H1 (cell line): ENCODE results near the gene PSD. TPM values are rescaled to one million over a fixed set of nuclear protein-coding genes. Genes with fewer than 3 reads are reported as not detected.

Experiments
- CTCF ChIA-PET: fragments of 300-600 bp; sonication (Branson Sonifier 250); formaldehyde crosslinking; loops from one replicate; lab custom pipeline; 2021; ENCODE audit not compliant: partially characterized antibody; lab: Charles Lee
- POLR2A ChIA-PET: fragments of 300-600 bp; sonication (Branson Sonifier 250); formaldehyde crosslinking; loops from one replicate; lab custom pipeline; 2021; ENCODE audit warnings: inconsistent platforms; ENCODE audit not compliant: partially characterized antibody; lab: Charles Lee
- DNase-seq, 2 experiments: peaks; one replicate each; pipeline versions ENCODE4 v3.0.0 to v3.0.0-alpha.2; 2010 to 2022; ENCODE audit warnings: low spot score in 2 of 2, low read depth in 1 of 2, mixed read lengths in 1 of 2
- FAIRE-seq: peaks from 2 replicates; lab custom pipeline; 2011; peaks lifted over from hg19 to GRCh38; lab: Jason Lieb, UNC
- H2AFZ ChIP-seq: 2 replicates; pipeline ENCODE4 v1.8.1; 2012; ENCODE audit warnings: low read length, inconsistent platforms
- H2AK5ac ChIP-seq: 2 replicates; pipeline ENCODE4 v1.6.1; 2013; ENCODE audit warnings: low read depth, low read length
- H2BK120ac ChIP-seq: replicated peaks from 2 replicates; pipeline ENCODE3; 2013; ENCODE audit warnings: low read depth, low read length, inconsistent platforms
- H2BK12ac ChIP-seq: 2 replicates; pipeline ENCODE4 v1.6.1; 2013; ENCODE audit warnings: low read depth, low read length
- H2BK15ac ChIP-seq: 2 replicates; pipeline ENCODE4 v1.6.1; 2013; ENCODE audit warnings: low read length
- H2BK20ac ChIP-seq: 2 replicates; pipeline ENCODE4 v1.6.1; 2013; ENCODE audit warnings: low read length
- H2BK5ac ChIP-seq: 2 replicates; pipeline ENCODE4 v1.6.1; 2013; ENCODE audit warnings: low read depth, low read length
- H3K14ac ChIP-seq: 2 replicates; pipeline ENCODE4 v1.6.1; 2013; ENCODE audit warnings: inconsistent platforms; ENCODE audit not compliant: insufficient read length
- H3K18ac ChIP-seq: 2 replicates; pipeline ENCODE4 v1.6.1; 2013; ENCODE audit warnings: low read length; ENCODE audit errors: extremely low read depth
- H3K23ac ChIP-seq: 2 replicates; pipeline ENCODE4 v1.6.1; 2013; ENCODE audit warnings: inconsistent platforms; ENCODE audit not compliant: insufficient read length
- H3K23me2 ChIP-seq: 2 replicates; pipeline ENCODE4 v1.6.1; 2013; ENCODE audit warnings: low read depth, low read length
- H3K27ac ChIP-seq: 2 replicates; pipeline ENCODE4 v1.6.1; 2011; ENCODE audit warnings: low read depth, low read length, inconsistent platforms
- H3K27me3 ChIP-seq, 4 experiments: replicated peaks in 1 of 4; 1 replicate in 1 of 4; 2 replicates in 3 of 4; pipeline versions ENCODE4 v1.6.1 to v1.8.1; 2011 to 2013; ENCODE audit warnings: low read length in 3 of 4, mild to moderate bottlenecking in 3 of 4, inconsistent platforms in 2 of 4, mixed read lengths in 2 of 4, moderate library complexity in 1 of 4; ENCODE audit not compliant: control insufficient read depth in 3 of 4, insufficient read depth in 3 of 4; ENCODE audit errors: extremely low read depth in 1 of 4
- H3K36me3 ChIP-seq, 4 experiments: 2 replicates each; pipeline versions ENCODE4 v1.6.1 to v1.8.1; 2011 to 2013; ENCODE audit warnings: mild to moderate bottlenecking in 4 of 4, low read length in 3 of 4, moderate library complexity in 2 of 4, control low read depth in 1 of 4, inconsistent platforms in 1 of 4; ENCODE audit not compliant: insufficient read depth in 4 of 4, control insufficient read depth in 2 of 4
- H3K4ac ChIP-seq: replicated peaks from 2 replicates; pipeline ENCODE3; 2013; ENCODE audit warnings: low read length, low read depth, mixed read lengths, inconsistent platforms; ENCODE audit not compliant: insufficient read length
- H3K4me1 ChIP-seq, 4 experiments: replicated peaks in 1 of 4; 1 replicate in 1 of 4; 2 replicates in 3 of 4; pipeline versions ENCODE4 v1.6.1 to v1.8.1; 2011 to 2013; ENCODE audit warnings: low read length in 3 of 4, inconsistent platforms in 2 of 4, mixed read lengths in 1 of 4; ENCODE audit not compliant: insufficient read depth in 4 of 4, control insufficient read depth in 3 of 4
- H3K4me2 ChIP-seq, 2 experiments: 2 replicates each; pipeline versions ENCODE4 v1.6.1 to v1.8.1; 2011 to 2013; ENCODE audit warnings: low read depth in 2 of 2, low read length in 2 of 2, control low read depth in 1 of 2, inconsistent platforms in 1 of 2, mild to moderate bottlenecking in 1 of 2; ENCODE audit not compliant: insufficient read depth in 1 of 2
- H3K4me3 ChIP-seq, 4 experiments: fragments of 200-600, 300-600 bp in 1 of 4; sonication (generic), shearing (Covaris generic), sonication (Bioruptor Twin) in 1 of 4; 2 replicates each; pipeline versions ENCODE4 v1.5.1 to v1.8.1; 2011 to 2016; ENCODE audit warnings: low read length in 4 of 4, low read depth in 3 of 4, control low read depth in 2 of 4, inconsistent platforms in 2 of 4, mild to moderate bottlenecking in 2 of 4, mixed read lengths in 1 of 4, moderate library complexity in 1 of 4; ENCODE audit not compliant: insufficient read depth in 2 of 4; ENCODE audit errors: extremely low read depth in 1 of 4
- H3K56ac ChIP-seq: replicated peaks from 2 replicates; pipeline ENCODE3; 2013; ENCODE audit warnings: low read depth, mild to moderate bottlenecking, mixed read lengths, low read length, inconsistent platforms; ENCODE audit not compliant: insufficient read length
- H3K79me1 ChIP-seq: 2 replicates; pipeline ENCODE4 v1.6.1; 2013; ENCODE audit warnings: low read depth, low read length, control low read depth
- H3K79me2 ChIP-seq, 2 experiments: 2 replicates each; pipeline versions ENCODE4 v1.6.1 to v1.8.1; 2012 to 2013; ENCODE audit warnings: low read length in 2 of 2, mild to moderate bottlenecking in 2 of 2, inconsistent platforms in 1 of 2; ENCODE audit not compliant: insufficient read depth in 2 of 2, control insufficient read depth in 1 of 2
- H3K9ac ChIP-seq, 4 experiments: replicated peaks in 1 of 4; 1 replicate in 1 of 4; 2 replicates in 3 of 4; pipeline versions ENCODE4 v1.6.1 to v1.8.1; 2011 to 2013; ENCODE audit warnings: low read depth in 3 of 4, low read length in 3 of 4, control low read depth in 2 of 4, mild to moderate bottlenecking in 2 of 4, moderate library complexity in 2 of 4, inconsistent platforms in 1 of 4; ENCODE audit errors: extremely low read depth in 1 of 4
- H3K9me3 ChIP-seq, 2 experiments: 2 replicates each; pipeline versions ENCODE4 v1.6.1 to v1.8.1; 2012 to 2013; ENCODE audit warnings: mild to moderate bottlenecking in 2 of 2, moderate library complexity in 2 of 2, control low read depth in 1 of 2, inconsistent platforms in 1 of 2, low read depth in 1 of 2, low read length in 1 of 2, mixed read lengths in 1 of 2; ENCODE audit not compliant: insufficient read depth in 2 of 2
- H4K20me1 ChIP-seq, 2 experiments: replicated peaks in 1 of 2; 2 replicates each; pipeline versions ENCODE3 to v1.8.1; 2011 to 2013; ENCODE audit warnings: inconsistent platforms in 2 of 2, low read length in 2 of 2, mild to moderate bottlenecking in 1 of 2; ENCODE audit not compliant: insufficient read depth in 2 of 2, control insufficient read depth in 1 of 2
- H4K5ac ChIP-seq: 2 replicates; pipeline ENCODE4 v1.6.1; 2013; ENCODE audit warnings: low read length, low read depth, mixed read lengths, inconsistent platforms; ENCODE audit not compliant: insufficient read length
- H4K8ac ChIP-seq: 2 replicates; pipeline ENCODE4 v1.8.0; 2013; ENCODE audit warnings: mild to moderate bottlenecking, moderate library complexity, low read length, inconsistent platforms; ENCODE audit not compliant: insufficient read depth; ENCODE audit errors: extremely low read depth
- H4K91ac ChIP-seq: replicated peaks from 2 replicates; pipeline ENCODE3; 2013; ENCODE audit warnings: low read length, mixed read lengths, inconsistent platforms; ENCODE audit not compliant: insufficient read length
- BACH1 ChIP-seq: IDR thresholded peaks from 2 replicates; pipeline ENCODE4 v1.6.1; 2012; ENCODE audit warnings: low read length, improper control_type of control experiment
- BRCA1 ChIP-seq: IDR thresholded peaks from 2 replicates; pipeline ENCODE4 v1.6.1; 2012; ENCODE audit warnings: low read depth, low read length, improper control_type of control experiment
- CBX8 ChIP-seq: fragments of 300-800, 300-1000 bp; sonication (generic); IDR thresholded peaks from 2 replicates; pipeline ENCODE4 v1.7.1; 2016; ENCODE audit warnings: low read depth, low read length, borderline replicate concordance
- CHD2 ChIP-seq: IDR thresholded peaks from 2 replicates; pipeline ENCODE4 v1.6.1; 2012; ENCODE audit warnings: low read length, improper control_type of control experiment
- EZH2 ChIP-seq: fragments of 200-600 bp; sonication (generic); IDR thresholded peaks from 2 replicates; pipeline ENCODE4 v1.7.1; 2012; ENCODE audit warnings: low read depth, mild to moderate bottlenecking, moderate library complexity, low read length, inconsistent platforms; ENCODE audit not compliant: severe bottlenecking
- FOSL1 ChIP-seq: IDR thresholded peaks from 2 replicates; pipeline ENCODE4 v1.6.1; 2011; ENCODE audit warnings: mild to moderate bottlenecking, low read depth, low read length, moderate library complexity; ENCODE audit not compliant: insufficient read depth
- KDM1A ChIP-seq: fragments of 200-600, 300-600 bp; sonication (generic); IDR thresholded peaks from 2 replicates; pipeline ENCODE4 v1.7.1; 2016; ENCODE audit warnings: mild to moderate bottlenecking, low read length, borderline replicate concordance
- POLR2A ChIP-seq, 2 experiments: IDR thresholded peaks; 1 replicate in 1 of 2; 2 replicates in 1 of 2; pipeline ENCODE4 v1.6.1; 2011; ENCODE audit warnings: low read depth in 2 of 2, low read length in 2 of 2, mild to moderate bottlenecking in 2 of 2; ENCODE audit errors: control extremely low read depth in 1 of 2
- RFX5 ChIP-seq: IDR thresholded peaks from 2 replicates; pipeline ENCODE4 v1.6.1; 2011; ENCODE audit warnings: low read depth, low read length, improper control_type of control experiment, borderline replicate concordance
- RNF2 ChIP-seq: fragments of 200-900, 300-1000 bp; sonication (generic); IDR thresholded peaks from 2 replicates; pipeline ENCODE4 v1.7.1; 2016; ENCODE audit warnings: borderline replicate concordance, low read depth, mild to moderate bottlenecking, antibody characterized with exemption, low read length; ENCODE audit not compliant: poor library complexity, severe bottlenecking; ENCODE audit errors: missing control alignments
- SIRT6 ChIP-seq: IDR thresholded peaks from one replicate; pipeline ENCODE4 v1.7.1; 2012; ENCODE audit warnings: low read length, inconsistent platforms
- SRF ChIP-seq: IDR thresholded peaks from 2 replicates; pipeline ENCODE4 v1.6.1; 2011; ENCODE audit warnings: mild to moderate bottlenecking, low read depth, low read length, moderate library complexity
- TAF1 ChIP-seq: IDR thresholded peaks from 2 replicates; pipeline ENCODE4 v1.6.1; 2011; ENCODE audit warnings: mild to moderate bottlenecking, low read depth, low read length
- WGBS, 2 experiments: shearing (Covaris generic) in 1 of 2; methylation state at CpG; one replicate each; pipeline versions ENCODE4 v1.1.6 to v1.1.7; 2013 to 2015; ENCODE audit warnings: low lambda C conversion rate in 2 of 2, mixed read lengths in 2 of 2, inconsistent platforms in 1 of 2, low coverage in 1 of 2, missing lambda C conversion rate in 1 of 2; ENCODE audit not compliant: insufficient replicate concordance in 2 of 2, insufficient coverage in 1 of 2, insufficient read length in 1 of 2; ENCODE audit errors: extremely low coverage in 1 of 2, missing lambda C conversion rate in 1 of 2; 5-methylcytosine and 5-hydroxymethylcytosine counted together
- polyA plus RNA-seq, 7 experiments: library from polyadenylated mRNA; depleted of rRNA in 3 of 7; stranded (reverse) in 5 of 7; unstranded in 2 of 7; fragments of >200 nt in 5 of 7; fragments of 200-250 nt in 2 of 7; gene quantifications; 1 replicate in 5 of 7; 2 replicates in 1 of 7; 4 replicates in 1 of 7; pipeline versions ENCODE4 v1.2.1 to v1.2.3, GENCODE V29; 2011 to 2013; ENCODE audit warnings: missing spikeins in 2 of 7, mixed read lengths in 2 of 7
- total RNA-seq: library from RNA; stranded (reverse); fragmentation: NEBNext Ultra II Directional; extraction: Animal tissue kit (Norgen Biotek cat#: 25700); gene quantifications from 2 replicates; pipeline ENCODE4 v1.2.1, GENCODE V29; 2021

Gene PSD
- total and polyA plus RNA-seq, 2 of the 8 experiments (the other 6 are each of a cell fraction or from before 2014, with no cell fraction given), result 5.4 to 6.0 TPM

DNA sequence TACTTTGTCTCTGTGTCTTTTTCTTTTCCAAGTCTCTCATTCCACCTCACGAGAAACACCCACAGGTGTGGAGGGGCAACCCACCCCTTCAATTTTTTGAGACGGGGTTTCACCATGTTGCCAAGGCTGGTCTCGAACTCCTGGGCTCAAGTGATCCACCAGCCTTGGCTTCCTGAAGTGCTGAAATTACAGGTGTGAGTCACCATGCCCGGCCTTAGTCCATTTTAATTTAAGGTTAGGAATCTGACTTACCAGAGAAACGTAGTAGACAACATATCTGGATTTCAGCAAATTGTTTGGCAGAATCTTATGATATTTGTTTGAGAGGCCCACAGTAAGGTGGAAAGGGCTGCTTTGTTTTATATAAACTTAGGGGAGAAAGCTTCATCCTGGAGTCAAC lies 26.3 kb downstream of the PSD start:
- Histone ChIP-seq H3K4me1 (peaks cover 0 to 17% (median 9%) of the 10 kb centered on the region in 4 experiments; a peak in 6 of 7 replicates), H4K8ac (no peak overlapping the region), H3K27ac (no peak overlapping the region), H2BK5ac (no peak overlapping the region), H2BK120ac (no peak overlapping the region), H2BK12ac (no peak overlapping the region), H3K23ac (no peak overlapping the region), H3K79me2 (no peaks in the 10 kb centered on the region), H3K56ac (no peak overlapping the region), H4K91ac (no peak overlapping the region), H3K4me3 (no peak overlapping the region)
- FAIRE-seq, result no peak
- WGBS, 2 experiments, result 88% methylated on average over 5 of the region's 5 CpGs; no CpG with 5 or more reads in 1 of the 2 experiments
- no peak for TF ChIP-seq TAF1
- TF ChIP-seq BACH1, result no peak
- TF ChIP-seq EZH2, result no peak
- no peak for TF ChIP-seq SIRT6
- TF ChIP-seq RFX5, result no peak
- TF ChIP-seq BRCA1, result no peak
- TF ChIP-seq POLR2A (IDR thresholded peaks at IDR 0.05; ENCODE audit: control extremely low read depth in 1 of 2, low read depth in 2 of 2, low read length in 2 of 2), result no peak
- no peak for TF ChIP-seq SRF
- TF ChIP-seq KDM1A, result no peak
- TF ChIP-seq CHD2, result no peak
- no peak for TF ChIP-seq FOSL1
- TF ChIP-seq RNF2, result no peak
- TF ChIP-seq CBX8, result no peak
- TF ChIP-seq, all 59 proteins: peak for 0
- Histone ChIP-seq H2AK5ac (no peak overlapping the region), H3K9me3 (no peaks in the 10 kb centered on the region), H3K27me3 (peaks cover 0 to 22% (median 20%) of the 10 kb centered on the region in 4 experiments; a peak in 6 of 7 replicates), H3K4ac (no peak overlapping the region), H3K14ac (no peak overlapping the region), H4K5ac (no peak overlapping the region), H3K9ac (no peak overlapping the region), H2BK20ac (no peak overlapping the region), H3K23me2 (peaks cover 13% of the 10 kb centered on the region), H2AFZ (no peak overlapping the region), H3K36me3 (peaks cover 0 to under 1% (median 0%) of the 10 kb centered on the region in 4 experiments; a peak in 2 of 8 replicates), H3K4me2 (no peak overlapping the region), H2BK15ac (no peak overlapping the region), H3K18ac (no peak overlapping the region), H3K79me1 (no peaks in the 10 kb centered on the region), H4K20me1 (peaks cover 3 to 12% of the 10 kb centered on the region in 2 experiments)
- ChIA-PET CTCF (interaction anchor here (0.6 to 16.4 kb wide), 10 partner anchors 13 to 222 kb away, joined by 3 to 357 read pairs (median 24); partner anchors contain the start of genes C10orf95, ELOVL3, FBXL15 and PSD), POLR2A (interaction anchor here (3.9 to 5.8 kb wide), 2 partner anchors 13 to 29 kb away, joined by 25 to 33 read pairs; partner anchors contain the start of gene FBXL15)
- no peak for DNase-seq
